ENCODE measurements around the gene SPSB1. TPM values are rescaled to one million over a fixed set of nuclear protein-coding genes. Genes with fewer than 3 reads are reported as not detected.

Gene SPSB1
- total RNA-seq, 1 donor from 2014 or later = 1.3 TPM

DNA sequence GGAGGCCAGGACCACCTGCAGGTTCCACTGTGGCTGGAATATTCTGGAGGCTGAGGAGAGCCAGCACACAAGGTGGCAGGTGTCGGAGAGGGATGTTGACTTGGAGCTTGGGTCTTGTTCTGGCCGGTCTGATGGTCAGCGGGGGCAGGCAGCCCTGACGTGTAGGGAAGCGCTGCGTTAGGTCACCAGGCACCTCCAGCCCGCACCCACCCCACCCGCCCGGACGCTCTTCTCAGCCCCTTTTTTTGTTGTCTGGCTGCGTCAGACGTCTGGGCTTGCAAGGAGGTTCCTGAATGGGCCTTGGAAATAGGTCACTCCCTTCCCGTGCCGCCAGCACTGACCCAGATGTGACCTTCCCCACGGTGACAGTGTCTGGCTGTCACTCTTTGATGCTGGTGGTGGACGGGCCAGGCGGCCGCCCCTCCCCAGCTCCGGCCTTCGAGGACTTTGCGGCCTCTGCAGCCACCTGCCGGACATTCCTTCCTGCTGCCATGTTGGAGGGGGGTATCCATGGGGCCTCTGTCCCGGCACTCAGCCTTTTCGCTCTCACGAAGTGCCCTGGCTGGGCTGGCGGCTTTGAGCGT is 30.1 kb downstream of the SPSB1 start:
- Mint-ChIP-seq H3K4me1 (peaks cover 32% of the 10 kb centered on the region), H3K4me3 (no peak overlapping the region), H3K27me3 (ENCODE audit: low read depth) (peaks cover 11% of the 10 kb centered on the region), H3K9me3 (no peaks in the 10 kb centered on the region), H3K27ac (ENCODE audit: unreplicated experiment) (no peak overlapping the region), H3K36me3 (ENCODE audit: low read depth) (no peaks in the 10 kb centered on the region)
- peak; percentile 26 for DNase-seq (ENCODE audit: low read depth, low spot score)
- TF ChIP-seq, protein P1, sequence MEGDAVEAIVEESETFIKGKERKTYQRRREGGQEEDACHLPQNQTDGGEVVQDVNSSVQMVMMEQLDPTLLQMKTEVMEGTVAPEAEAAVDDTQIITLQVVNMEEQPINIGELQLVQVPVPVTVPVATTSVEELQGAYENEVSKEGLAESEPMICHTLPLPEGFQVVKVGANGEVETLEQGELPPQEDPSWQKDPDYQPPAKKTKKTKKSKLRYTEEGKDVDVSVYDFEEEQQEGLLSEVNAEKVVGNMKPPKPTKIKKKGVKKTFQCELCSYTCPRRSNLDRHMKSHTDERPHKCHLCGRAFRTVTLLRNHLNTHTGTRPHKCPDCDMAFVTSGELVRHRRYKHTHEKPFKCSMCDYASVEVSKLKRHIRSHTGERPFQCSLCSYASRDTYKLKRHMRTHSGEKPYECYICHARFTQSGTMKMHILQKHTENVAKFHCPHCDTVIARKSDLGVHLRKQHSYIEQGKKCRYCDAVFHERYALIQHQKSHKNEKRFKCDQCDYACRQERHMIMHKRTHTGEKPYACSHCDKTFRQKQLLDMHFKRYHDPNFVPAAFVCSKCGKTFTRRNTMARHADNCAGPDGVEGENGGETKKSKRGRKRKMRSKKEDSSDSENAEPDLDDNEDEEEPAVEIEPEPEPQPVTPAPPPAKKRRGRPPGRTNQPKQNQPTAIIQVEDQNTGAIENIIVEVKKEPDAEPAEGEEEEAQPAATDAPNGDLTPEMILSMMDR (conservative IDR thresholded peaks at IDR 0.05) = no peak

DNA sequence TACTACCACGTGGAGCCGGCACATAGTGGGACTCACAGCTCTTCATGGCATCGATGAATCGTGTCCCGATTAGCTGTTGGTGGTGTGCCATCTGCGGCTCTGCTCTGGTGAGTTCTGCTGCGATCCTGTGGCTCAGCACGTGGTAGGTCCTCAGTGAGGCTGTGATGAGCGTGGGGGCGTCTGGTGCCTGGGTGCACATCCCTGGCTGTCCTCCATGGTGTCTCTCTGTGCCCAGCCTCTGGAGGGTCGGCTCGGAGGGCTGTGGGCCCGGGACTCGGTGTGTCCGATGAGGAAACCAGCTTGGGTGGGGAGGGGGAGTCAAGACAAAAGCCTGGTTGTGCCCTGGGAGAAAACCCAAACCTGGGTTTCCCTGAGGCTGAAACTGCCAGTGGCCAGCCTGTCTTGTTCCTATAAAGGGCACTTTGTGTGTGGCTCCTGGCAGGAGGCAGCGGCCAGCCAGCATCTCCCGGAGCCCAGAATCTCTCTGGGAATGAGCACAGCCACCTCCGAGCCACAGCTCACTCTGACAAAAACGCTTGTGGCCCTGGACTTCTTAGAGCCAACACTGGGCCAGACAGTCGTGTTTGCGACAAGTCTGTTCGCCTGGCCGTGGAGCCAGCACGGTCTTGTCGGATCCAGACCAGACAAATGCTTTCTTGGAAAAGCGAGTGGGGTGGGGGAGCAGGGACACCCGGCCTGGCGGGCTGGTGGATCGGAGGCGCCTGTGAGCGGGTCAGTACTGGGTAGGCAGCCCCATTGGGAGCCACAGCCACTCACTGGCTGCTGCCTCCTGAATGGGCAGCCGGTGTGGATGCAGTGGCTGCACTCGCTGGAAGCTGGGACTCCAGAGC is 31.8 kb downstream of the SPSB1 start:
- peaks cover 32% of the 10 kb centered on the region for H3K4me1 Mint-ChIP-seq
- TF ChIP-seq, protein P1 (conservative IDR thresholded peaks at IDR 0.05) = no peak
- H3K9me3 Mint-ChIP-seq = no peaks in the 10 kb centered on the region
- peaks cover 11% of the 10 kb centered on the region for H3K27me3 Mint-ChIP-seq (ENCODE audit: low read depth)
- DNase-seq (ENCODE audit: low read depth, low spot score) = peak; percentile 22
- H3K27ac Mint-ChIP-seq (ENCODE audit: unreplicated experiment) = no peak overlapping the region
- H3K36me3 Mint-ChIP-seq (ENCODE audit: low read depth) = no peaks in the 10 kb centered on the region
- no peak overlapping the region for H3K4me3 Mint-ChIP-seq

DNA sequence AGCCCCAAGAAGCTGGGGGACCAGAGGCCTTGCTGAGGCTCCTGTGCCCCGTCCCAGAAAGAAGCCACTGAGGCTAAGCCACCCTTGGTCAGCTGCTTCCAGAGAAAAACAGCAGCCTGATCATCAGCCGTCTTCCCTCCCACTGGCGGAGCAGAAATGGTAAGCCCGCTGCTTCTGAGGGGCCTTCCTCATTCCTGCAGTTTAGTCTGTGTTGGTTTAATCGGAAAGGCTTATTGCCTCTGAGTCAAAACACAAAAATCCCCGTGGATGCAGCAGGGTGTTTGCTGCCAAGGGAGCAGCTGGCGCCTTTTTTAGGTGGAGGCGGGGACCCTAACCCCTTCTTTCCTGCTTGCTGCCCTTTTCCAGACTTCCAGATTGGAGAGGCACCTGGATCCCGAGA is 33.9 kb downstream of the SPSB1 start:
- peaks cover 2% of the 10 kb centered on the region for H3K27me3 Mint-ChIP-seq (ENCODE audit: low read depth)
- H3K27ac Mint-ChIP-seq (ENCODE audit: unreplicated experiment) = no peak overlapping the region
- no peak for DNase-seq (ENCODE audit: low read depth, low spot score)
- TF ChIP-seq, protein P1 (conservative IDR thresholded peaks at IDR 0.05) = no peak
- H3K4me1 Mint-ChIP-seq = peaks cover 17% of the 10 kb centered on the region
- no peaks in the 10 kb centered on the region for H3K9me3 Mint-ChIP-seq
- no peaks in the 10 kb centered on the region for H3K36me3 Mint-ChIP-seq (ENCODE audit: low read depth)
- H3K4me3 Mint-ChIP-seq = no peak overlapping the region

DNA sequence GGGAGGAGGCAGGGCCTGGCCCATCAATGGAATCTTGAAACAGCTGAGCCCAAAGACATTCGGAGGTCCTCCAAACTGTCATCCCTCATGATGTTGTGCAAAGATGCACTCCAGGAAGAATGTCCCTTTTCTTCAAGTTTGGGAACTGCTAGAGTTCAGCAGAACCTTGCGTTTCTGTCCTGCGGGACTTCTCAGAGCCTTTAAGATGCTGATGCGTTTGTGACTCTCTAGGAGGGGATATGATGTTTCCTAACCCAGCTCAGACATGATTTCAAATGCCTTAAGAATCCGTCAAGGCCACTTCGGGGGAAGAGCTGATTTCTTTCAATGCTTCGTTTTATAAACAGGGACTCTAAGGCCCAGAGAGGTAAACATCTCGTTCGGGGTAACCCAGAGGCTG is 35.5 kb downstream of the SPSB1 start:
- Mint-ChIP-seq H3K4me1 (peaks cover 14% of the 10 kb centered on the region), H3K36me3 (ENCODE audit: low read depth) (no peaks in the 10 kb centered on the region), H3K9me3 (no peaks in the 10 kb centered on the region), H3K27ac (ENCODE audit: unreplicated experiment) (no peak overlapping the region), H3K27me3 (ENCODE audit: low read depth) (no peaks in the 10 kb centered on the region), H3K4me3 (no peak overlapping the region)
- no peak for DNase-seq (ENCODE audit: low read depth, low spot score)
- TF ChIP-seq, protein P1 (conservative IDR thresholded peaks at IDR 0.05) = no peak

DNA sequence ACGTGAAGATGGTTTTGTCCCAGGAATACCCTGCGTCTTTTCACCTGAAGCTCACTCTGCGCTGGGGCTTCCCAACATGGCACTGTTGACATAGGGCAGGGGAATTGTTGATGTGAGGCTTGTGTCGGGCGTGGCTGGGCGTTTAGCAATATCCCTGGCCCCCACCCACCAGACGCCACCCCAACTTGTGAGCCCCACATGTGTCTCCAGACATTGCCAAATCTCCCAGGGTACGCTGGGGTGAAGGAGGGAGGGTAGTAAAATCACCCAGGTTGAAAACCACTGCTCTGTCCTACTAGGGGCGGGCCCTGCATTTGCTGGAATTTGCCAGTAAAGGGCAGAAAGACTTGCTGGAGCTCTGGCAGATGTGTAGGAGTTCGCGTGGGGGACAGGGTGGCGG is 36.0 kb downstream of the SPSB1 start:
- Mint-ChIP-seq H3K27me3 (ENCODE audit: low read depth) (no peaks in the 10 kb centered on the region), H3K27ac (ENCODE audit: unreplicated experiment) (no peak overlapping the region), H3K4me1 (peaks cover 14% of the 10 kb centered on the region)

More for the DNA sequence above, 36.0 kb downstream of the SPSB1 start:
- TF ChIP-seq, protein P1 (conservative IDR thresholded peaks at IDR 0.05) = no peak
- no peaks in the 10 kb centered on the region for H3K36me3 Mint-ChIP-seq (ENCODE audit: low read depth)
- no peak for DNase-seq (ENCODE audit: low read depth, low spot score)
- H3K9me3 Mint-ChIP-seq = no peaks in the 10 kb centered on the region
- no peak overlapping the region for H3K4me3 Mint-ChIP-seq
